Keratinocyte (primary cell): Measurements from ENCODE around the gene DSE. TPM values are rescaled to one million over a fixed set of nuclear protein-coding genes. Genes with fewer than 3 reads are reported as not detected.

Experiments
- DNase-seq: peaks from one replicate; pipeline ENCODE4 v3.0.0-alpha.2; 2011; ENCODE audit warnings: low read depth, missing footprints, low spot score
- FAIRE-seq: peaks from 2 replicates; lab custom pipeline; 2011; peaks lifted over from hg19 to GRCh38; lab: Jason Lieb, UNC
- H2AFZ ChIP-seq: 2 replicates; pipeline ENCODE4 v1.6.0; 2012; ENCODE audit warnings: low read length, control low read depth, inconsistent platforms; ENCODE audit not compliant: control insufficient read depth
- H3K27ac ChIP-seq: 2 replicates; pipeline ENCODE4 v1.5.1; 2011; ENCODE audit warnings: low read length; ENCODE audit not compliant: control insufficient read depth, insufficient read depth
- H3K27me3 ChIP-seq: 3 replicates; pipeline ENCODE4 v1.6.0; 2011; ENCODE audit warnings: low read length; ENCODE audit not compliant: control insufficient read depth, insufficient read depth; ENCODE audit errors: extremely low read depth
- H3K36me3 ChIP-seq, 2 experiments: 2 replicates in 1 of 2; 3 replicates in 1 of 2; pipeline ENCODE4 v1.5.1; 2011; ENCODE audit warnings: low read length in 2 of 2, mild to moderate bottlenecking in 1 of 2; ENCODE audit not compliant: control insufficient read depth in 2 of 2, insufficient read depth in 2 of 2; ENCODE audit errors: extremely low read depth in 1 of 2
- H3K4me1 ChIP-seq: 3 replicates; pipeline ENCODE4 v1.5.1; 2011; ENCODE audit warnings: low read length; ENCODE audit not compliant: control insufficient read depth, insufficient read depth; ENCODE audit errors: extremely low read depth
- H3K4me2 ChIP-seq: 3 replicates; pipeline ENCODE4 v1.6.0; 2011; ENCODE audit warnings: low read depth, low read length; ENCODE audit not compliant: control insufficient read depth, insufficient read depth; ENCODE audit errors: extremely low read depth
- H3K4me3 ChIP-seq, 3 experiments: fragments of 200-600 bp in 1 of 3; sonication (generic) in 1 of 3; 2 replicates in 2 of 3; 3 replicates in 1 of 3; pipeline ENCODE4 v1.5.1; 2011 to 2016; ENCODE audit warnings: low read length in 3 of 3, mild to moderate bottlenecking in 3 of 3, control low read depth in 2 of 3, inconsistent platforms in 1 of 3, low read depth in 1 of 3, mixed read lengths in 1 of 3, mixed run types in 1 of 3, moderate library complexity in 1 of 3; ENCODE audit not compliant: control insufficient read depth in 2 of 3, insufficient read depth in 2 of 3; ENCODE audit errors: extremely low read depth in 1 of 3
- H3K79me2 ChIP-seq: 2 replicates; pipeline ENCODE4 v1.6.0; 2012; ENCODE audit warnings: low read length; ENCODE audit not compliant: control insufficient read depth, insufficient read depth
- H3K9ac ChIP-seq: 3 replicates; pipeline ENCODE4 v1.6.0; 2011; ENCODE audit warnings: low read length; ENCODE audit not compliant: control insufficient read depth, insufficient read depth; ENCODE audit errors: extremely low read depth
- H3K9me1 ChIP-seq: 3 replicates; pipeline ENCODE4 v1.6.0; 2011; ENCODE audit warnings: low read length; ENCODE audit not compliant: control insufficient read depth, insufficient read depth; ENCODE audit errors: extremely low read depth
- H3K9me3 ChIP-seq: 2 replicates; pipeline ENCODE4 v1.5.1; 2012; ENCODE audit warnings: low read depth, low read length; ENCODE audit not compliant: control insufficient read depth
- H4K20me1 ChIP-seq: 3 replicates; pipeline ENCODE4 v1.6.0; 2011; ENCODE audit warnings: low read length; ENCODE audit not compliant: control insufficient read depth, insufficient read depth; ENCODE audit errors: extremely low read depth
- CTCF ChIP-seq, 3 experiments: IDR thresholded peaks in 1 of 3; conservative IDR thresholded peaks in 1 of 3; optimal IDR thresholded peaks in 1 of 3; 2 replicates in 2 of 3; 3 replicates in 1 of 3; pipeline versions ENCODE3 to v1.5.1; 2011; ENCODE audit warnings: low read length in 3 of 3, mild to moderate bottlenecking in 3 of 3, moderate library complexity in 2 of 3, control low read depth in 1 of 3, inconsistent platforms in 1 of 3; ENCODE audit not compliant: insufficient read depth in 2 of 3; ENCODE audit errors: extremely low read depth in 1 of 3
- EZH2 ChIP-seq: IDR thresholded peaks from one replicate; pipeline ENCODE4 v1.6.1; 2012; ENCODE audit warnings: inconsistent platforms, mild to moderate bottlenecking, low read length, moderate library complexity
- dilution Hi-C: fragments of 300-500 bp; cut with MboI; formaldehyde crosslinking; loops from one replicate; pipeline ENCODE4 v1.7.0; 2020; ENCODE audit warnings: low sequenced_read_pairs; ENCODE audit not compliant: extremely low pct_ligation_motif_present
- polyA plus RNA-seq, 5 experiments: library from polyadenylated mRNA; depleted of rRNA in 3 of 5; stranded (reverse) in 3 of 5; stranded (forward) in 1 of 5; unstranded in 1 of 5; fragments of >200 nt; gene quantifications; 1 replicate in 1 of 5; 2 replicates in 3 of 5; 3 replicates in 1 of 5; pipeline versions ENCODE4 v1.2.1 to v1.2.3, GENCODE V29; 2011 to 2012; ENCODE audit warnings: missing spikeins in 2 of 5, low read depth in 1 of 5, low replicate concordance in 1 of 5

Gene DSE
- polyA plus RNA-seq, 1 donor (not counting 4 experiments of a cell fraction or from before 2014, with no cell fraction given), result 99.7 TPM

- H3K9me1 ChIP-seq, result no peaks in the 10 kb centered on the region
- no peaks in the 10 kb centered on the region for H4K20me1 ChIP-seq
- no peak overlapping the region for H3K4me2 ChIP-seq
- no peak overlapping the region for H3K27ac ChIP-seq
- no peak overlapping the region for H2AFZ ChIP-seq
- TF ChIP-seq CTCF (optimal IDR thresholded peaks at IDR 0.05 in 1 of 3, IDR thresholded peaks at IDR 0.05 in 1 of 3, conservative IDR thresholded peaks at IDR 0.05 in 1 of 3; ENCODE audit: extremely low read depth in 1 of 3, insufficient read depth in 2 of 3, low read length in 3 of 3) (peak; percentile 16 to 37 (median 19)), EZH2 (no peak)
- H3K4me1 ChIP-seq, result peaks cover 46% of the 10 kb centered on the region
- no peak for FAIRE-seq
- dilution Hi-C loops, result no loop called here
- DNase-seq, result no peak
- no peaks in the 10 kb centered on the region for H3K36me3 ChIP-seq
- H3K9me3 ChIP-seq, result no peaks in the 10 kb centered on the region
- no peaks in the 10 kb centered on the region for H3K27me3 ChIP-seq
- peaks cover 95% of the 10 kb centered on the region for H3K79me2 ChIP-seq
- no peak overlapping the region for H3K4me3 ChIP-seq
- no peak overlapping the region for H3K9ac ChIP-seq
These were observed 22.7 kb downstream of the DSE start for GRCh38 chr6:116393430-116393829.

DNA sequence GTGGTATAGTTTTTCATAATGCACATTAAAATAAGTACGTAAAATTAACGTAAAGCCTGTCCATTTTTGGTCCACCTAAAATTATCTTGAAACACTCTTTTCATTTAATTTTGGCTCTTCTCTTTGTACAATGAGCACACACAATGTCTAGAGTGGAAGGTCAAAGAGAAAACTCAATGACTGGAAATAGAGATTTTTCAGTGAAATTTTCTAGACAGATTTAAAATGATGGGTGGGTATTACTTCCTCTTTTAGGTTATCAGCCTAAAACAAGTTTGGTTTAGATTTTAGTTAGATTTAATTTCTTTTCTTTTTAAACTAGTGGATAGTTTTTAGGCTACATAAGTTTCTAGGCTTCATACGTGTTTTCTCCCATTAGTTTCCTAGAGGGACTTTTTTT lies 24.9 kb downstream of the DSE start:
- H3K27ac ChIP-seq, result no peak overlapping the region
- peaks cover 42% of the 10 kb centered on the region for H3K4me1 ChIP-seq
- no peak overlapping the region for H3K4me2 ChIP-seq
- H3K9me3 ChIP-seq, result no peaks in the 10 kb centered on the region
- peaks cover 93% of the 10 kb centered on the region for H3K79me2 ChIP-seq
- no peaks in the 10 kb centered on the region for H3K9me1 ChIP-seq
- dilution Hi-C loops, result no loop called here
- H3K4me3 ChIP-seq, result no peak overlapping the region
- no peak for DNase-seq
- no peaks in the 10 kb centered on the region for H4K20me1 ChIP-seq
- no peak overlapping the region for H3K9ac ChIP-seq
- TF ChIP-seq EZH2, result no peak
- no peak for TF ChIP-seq CTCF (optimal IDR thresholded peaks at IDR 0.05 in 1 of 3, IDR thresholded peaks at IDR 0.05 in 1 of 3, conservative IDR thresholded peaks at IDR 0.05 in 1 of 3; ENCODE audit: extremely low read depth in 1 of 3, insufficient read depth in 2 of 3, low read length in 3 of 3)
- no peak overlapping the region for H2AFZ ChIP-seq
- FAIRE-seq, result no peak
- peaks cover 5 to 9% of the 10 kb centered on the region in 2 experiments for H3K36me3 ChIP-seq
- H3K27me3 ChIP-seq, result no peaks in the 10 kb centered on the region
